DMS79 (cell line): Measurements from ENCODE around the gene RAPGEF1.

Source experiments
- DNase-seq: peaks from one replicate; lab custom pipeline; 2025; lab: John Stamatoyannopoulos, UW

Gene RAPGEF1

GRCh38 chr9:131704988-131705387 is 34.9 kb downstream of the RAPGEF1 start:
- no peak for DNase-seq

GRCh38 chr9:131704141-131704983 is 35.5 kb downstream of the RAPGEF1 start:
- DNase-seq, result peak; percentile 37

GRCh38 chr9:131703697-131704096 is 36.2 kb downstream of the RAPGEF1 start:
- DNase-seq, result peak; percentile 52

GRCh38 chr9:131702911-131703310 is 37.0 kb downstream of the RAPGEF1 start:
- DNase-seq, result no peak

- DNase-seq, result peak; percentile 79
These were observed 38.0 kb downstream of the RAPGEF1 start for GRCh38 chr9:131701789-131702337.

- no peak for DNase-seq
These were observed 38.5 kb downstream of the RAPGEF1 start for GRCh38 chr9:131701436-131701781.

GRCh38 chr9:131700765-131701435 is 39.0 kb downstream of the RAPGEF1 start:
- DNase-seq, result no peak

- DNase-seq, result no peak
These were observed 39.8 kb downstream of the RAPGEF1 start for GRCh38 chr9:131700076-131700475.

GRCh38 chr9:131698618-131698985 is 41.3 kb downstream of the RAPGEF1 start:
- no peak for DNase-seq

- no peak for DNase-seq
These were observed 41.8 kb downstream of the RAPGEF1 start for GRCh38 chr9:131697908-131698617.

GRCh38 chr9:131697097-131697496 is 42.8 kb downstream of the RAPGEF1 start:
- peak; percentile 86 for DNase-seq

- DNase-seq, result no peak
These were observed 43.9 kb downstream of the RAPGEF1 start for GRCh38 chr9:131695836-131696460.

- no peak for DNase-seq
These were observed 44.5 kb downstream of the RAPGEF1 start for GRCh38 chr9:131695366-131695765.

GRCh38 chr9:131693651-131694597 is 46.0 kb downstream of the RAPGEF1 start:
- no peak for DNase-seq

- no peak for DNase-seq
These were observed 47.0 kb downstream of the RAPGEF1 start for GRCh38 chr9:131692612-131693562.

GRCh38 chr9:131691969-131692611 is 47.8 kb downstream of the RAPGEF1 start:
- DNase-seq, result no peak

GRCh38 chr9:131690941-131691573 is 48.8 kb downstream of the RAPGEF1 start:
- DNase-seq, result no peak

- DNase-seq, result no peak
These were observed 49.4 kb downstream of the RAPGEF1 start for GRCh38 chr9:131690462-131690861.

GRCh38 chr9:131688377-131688776 is 51.5 kb downstream of the RAPGEF1 start:
- no peak for DNase-seq
